Chondrocyte (in vitro differentiated cells): ENCODE results near the gene GYS1. TPM values are rescaled to one million over a fixed set of nuclear protein-coding genes. Genes with fewer than 3 reads are reported as not detected.
"Not testable (repeated sequence)": the region's sequence is repeated elsewhere in the genome, so short reads cannot be mapped to it uniquely, and the experiment has no call there.

Experiments
- DNase-seq: peaks from one replicate; pipeline ENCODE4 v3.0.0; 2021; ENCODE audit warnings: mixed read lengths, low spot score
- H3K27ac Mint-ChIP-seq: one replicate; pipeline ENCODE4 v1.8.0; 2021; ENCODE audit warnings: mild to moderate bottlenecking, moderate library complexity, mixed read lengths; ENCODE audit not compliant: unreplicated experiment
- H3K27me3 Mint-ChIP-seq: 2 replicates; pipeline ENCODE4 v1.8.0; 2021; ENCODE audit warnings: low read depth, mixed read lengths
- H3K36me3 Mint-ChIP-seq: 2 replicates; pipeline ENCODE4 v1.8.0; 2021; ENCODE audit warnings: low read depth, mixed read lengths
- H3K4me1 Mint-ChIP-seq: 2 replicates; pipeline ENCODE4 v1.8.0; 2021; ENCODE audit warnings: low read depth, mild to moderate bottlenecking, mixed read lengths
- H3K4me3 Mint-ChIP-seq: one replicate; pipeline ENCODE4 v1.8.0; 2021; ENCODE audit warnings: mild to moderate bottlenecking, moderate library complexity, mixed read lengths; ENCODE audit not compliant: unreplicated experiment
- H3K9me3 Mint-ChIP-seq: 2 replicates; pipeline ENCODE4 v1.8.0; 2021; ENCODE audit warnings: low read depth, mixed read lengths
- CTCF ChIP-seq: fragments of 200-600 bp; sonication (generic); IDR thresholded peaks from 2 replicates; pipeline ENCODE4 v1.5.0; 2021; ENCODE audit warnings: antibody characterized with exemption, mild to moderate bottlenecking, moderate library complexity
- total RNA-seq: library from RNA; stranded (reverse); gene quantifications from 3 replicates; pipeline ENCODE4 v1.2.1, GENCODE V29; 2021

The GYS1 gene
- total RNA-seq, 1 donor from 2014 or later: 51.1 TPM

DNA sequence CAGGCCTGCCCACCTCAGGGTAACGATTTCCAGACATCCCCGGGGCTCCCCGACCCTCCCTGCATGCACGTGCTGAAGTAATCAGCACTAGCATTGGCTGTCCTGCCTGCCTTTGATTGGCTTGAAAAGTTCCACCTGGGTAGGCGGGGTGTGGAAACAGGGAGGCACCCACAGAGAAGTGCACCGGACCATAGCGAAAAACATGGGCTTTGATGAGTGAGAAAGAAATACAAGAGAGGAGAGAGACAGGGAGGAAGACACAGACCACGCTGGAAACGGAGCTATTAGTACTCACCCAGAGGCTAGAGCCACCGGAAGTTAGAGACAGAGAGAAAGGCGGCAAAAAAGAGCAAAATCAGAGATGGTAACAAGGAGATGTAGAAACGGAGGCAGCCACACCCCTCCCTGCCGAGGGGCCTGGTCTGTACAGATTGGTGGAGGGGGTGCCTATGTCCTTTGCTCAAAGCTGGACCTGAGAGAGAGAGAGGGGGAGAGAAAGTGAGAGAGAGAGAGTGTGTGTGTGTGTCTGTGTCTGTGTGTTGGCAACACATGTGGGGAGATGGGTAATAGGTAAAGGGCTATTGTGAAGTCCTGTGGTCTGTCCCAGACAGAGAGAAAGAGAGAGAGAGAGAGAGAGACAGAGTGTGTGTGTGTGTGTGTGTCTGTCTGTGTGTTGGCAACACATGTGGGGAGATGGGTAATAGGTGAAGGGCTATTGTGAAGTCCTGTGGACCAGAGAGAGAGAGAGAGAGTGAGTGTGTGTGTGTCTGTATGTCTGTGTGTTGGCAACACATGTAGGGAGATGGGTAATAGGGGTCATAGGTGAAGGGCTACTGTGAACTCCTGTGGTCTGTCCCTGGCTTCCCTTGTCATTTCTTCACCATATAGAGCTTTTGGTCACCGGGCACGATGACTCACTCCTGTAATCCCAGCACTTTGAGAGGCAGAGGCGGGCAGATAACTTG, 28.1 kb upstream of the GYS1 start:
- H3K27ac Mint-ChIP-seq: no peak overlapping the region
- no peak overlapping the region for H3K4me3 Mint-ChIP-seq

GRCh38 chr19:49020342-49020741, 27.2 kb upstream of the GYS1 start:
- DNase-seq: no peak
- no peak overlapping the region for H3K27ac Mint-ChIP-seq
- no peaks in the 10 kb centered on the region for H3K9me3 Mint-ChIP-seq
- peaks cover 4% of the 10 kb centered on the region for H3K27me3 Mint-ChIP-seq
- no peak overlapping the region for H3K4me3 Mint-ChIP-seq
- H3K4me1 Mint-ChIP-seq: peaks cover 13% of the 10 kb centered on the region
- no peak for TF ChIP-seq CTCF
- H3K36me3 Mint-ChIP-seq: peaks cover 5% of the 10 kb centered on the region

More for the DNA sequence above, 28.1 kb upstream of the GYS1 start:
- H3K36me3 Mint-ChIP-seq: no peaks in the 10 kb centered on the region
- DNase-seq: no peak
- TF ChIP-seq CTCF: no peak
- H3K27me3 Mint-ChIP-seq: peaks cover 4% of the 10 kb centered on the region
- H3K9me3 Mint-ChIP-seq: no peaks in the 10 kb centered on the region
- H3K4me1 Mint-ChIP-seq: peaks cover 17% of the 10 kb centered on the region

DNA sequence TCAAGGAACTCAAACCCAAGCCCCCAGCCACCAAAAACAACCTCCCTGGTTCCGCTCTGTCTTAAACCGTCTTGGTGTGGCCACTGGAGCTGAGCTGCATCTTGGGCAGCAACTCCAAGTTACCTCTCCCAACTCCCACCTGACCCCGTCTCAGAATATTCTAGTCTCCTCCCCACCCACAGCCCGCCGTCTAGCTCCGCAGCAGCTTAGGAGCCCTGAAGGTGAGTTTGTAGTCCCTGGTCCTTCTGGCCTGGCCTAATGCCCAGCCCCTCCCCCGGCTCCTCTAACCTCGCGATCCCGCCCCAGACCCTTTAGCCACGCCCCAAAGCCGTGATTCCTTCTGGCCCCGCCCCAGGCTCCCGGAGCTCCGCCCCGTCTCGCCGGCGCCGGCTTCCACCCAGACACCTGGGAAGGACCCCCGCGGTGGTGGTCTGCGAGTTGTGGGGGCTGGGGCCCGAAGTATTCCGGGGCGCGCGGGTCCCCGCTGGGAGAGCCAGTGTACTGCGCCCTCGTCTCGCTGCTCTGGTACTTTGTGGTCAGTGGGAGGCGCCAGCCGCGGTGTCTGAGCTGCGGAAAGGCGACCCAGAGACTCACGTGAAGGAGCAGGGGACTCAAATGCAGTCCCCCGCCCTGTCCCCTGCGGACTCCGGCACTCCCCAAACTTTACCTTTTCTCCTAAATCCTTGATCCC, 26.3 kb upstream of the GYS1 start:
- H3K4me1 Mint-ChIP-seq: peaks cover 10% of the 10 kb centered on the region

GRCh38 chr19:49018388-49019241, 25.5 kb upstream of the GYS1 start:
- H3K9me3 Mint-ChIP-seq, DNase-seq, H3K4me1 Mint-ChIP-seq, H3K36me3 Mint-ChIP-seq, H3K27ac Mint-ChIP-seq, H3K27me3 Mint-ChIP-seq: not testable (repeated sequence)
- peak overlapping the region; percentile 61 for H3K4me3 Mint-ChIP-seq

More for the DNA sequence above, 26.3 kb upstream of the GYS1 start:
- H3K36me3 Mint-ChIP-seq: peaks cover 5% of the 10 kb centered on the region
- peaks cover 4% of the 10 kb centered on the region for H3K27me3 Mint-ChIP-seq
- peak; percentile 48 for TF ChIP-seq CTCF
- H3K9me3 Mint-ChIP-seq: no peaks in the 10 kb centered on the region
- peak overlapping the region; percentile 21 for H3K4me3 Mint-ChIP-seq
- DNase-seq: no peak
- H3K27ac Mint-ChIP-seq: no peak overlapping the region

DNA sequence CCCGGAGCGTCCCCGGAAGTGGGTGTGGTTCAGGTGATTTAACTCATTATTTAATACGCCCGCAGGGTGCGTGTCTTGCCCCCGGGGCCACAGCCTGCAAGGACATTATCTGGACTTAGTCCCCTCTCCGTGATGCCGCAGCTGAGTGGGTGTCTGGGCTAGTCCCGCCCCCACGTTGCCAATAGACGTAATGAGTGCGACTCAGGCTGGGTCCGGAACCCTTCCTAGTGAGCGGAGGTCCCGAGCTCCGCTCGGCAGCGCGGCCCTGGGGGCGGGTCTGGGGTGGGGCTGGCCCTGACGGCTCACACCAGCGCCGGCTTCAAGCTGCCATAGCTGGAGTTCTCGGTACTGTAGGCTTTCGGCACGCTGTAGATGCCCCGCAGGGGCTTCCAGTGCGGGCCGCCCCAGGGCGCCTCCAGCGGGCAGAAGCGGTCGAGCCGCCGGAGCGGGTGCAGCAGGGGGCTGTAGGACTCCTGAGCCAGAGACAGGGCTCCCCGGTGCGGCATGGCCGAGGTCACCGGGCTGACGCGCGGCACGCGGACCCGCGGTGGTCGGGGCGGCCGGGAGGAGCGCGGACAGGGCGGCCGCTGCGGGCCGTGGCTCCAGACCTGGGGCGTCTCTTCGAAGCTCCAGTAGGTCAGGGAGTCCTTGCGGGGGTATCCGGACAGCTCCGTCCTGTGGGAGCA, 24.7 kb upstream of the GYS1 start:
- Mint-ChIP-seq H3K9me3 (no peaks in the 10 kb centered on the region), H3K4me3 (peak overlapping the region; percentile 61), H3K27ac (no peak overlapping the region), H3K27me3 (peaks cover 4% of the 10 kb centered on the region), H3K4me1 (peaks cover 10% of the 10 kb centered on the region), H3K36me3 (peaks cover 7% of the 10 kb centered on the region)
- peak; percentile 81 for TF ChIP-seq CTCF
- DNase-seq: no peak
